DND-41 (cell line): ENCODE results near the gene SYT1.

Experiments
- EZH2 ChIP-seq: IDR thresholded peaks from 3 replicates; pipeline ENCODE4 v1.6.1; 2012; ENCODE audit warnings: borderline replicate concordance, low read depth, mild to moderate bottlenecking, moderate library complexity, low read length, inconsistent platforms; ENCODE audit not compliant: severe bottlenecking
- TF ChIP-seq, protein P1 (sequence below): IDR thresholded peaks from 2 replicates; pipeline ENCODE4 v1.5.1; 2012; ENCODE audit warnings: borderline replicate concordance, low read length, moderate library complexity, mild to moderate bottlenecking; ENCODE audit not compliant: poor library complexity, severe bottlenecking; ENCODE audit errors: extremely low read depth

DNA sequence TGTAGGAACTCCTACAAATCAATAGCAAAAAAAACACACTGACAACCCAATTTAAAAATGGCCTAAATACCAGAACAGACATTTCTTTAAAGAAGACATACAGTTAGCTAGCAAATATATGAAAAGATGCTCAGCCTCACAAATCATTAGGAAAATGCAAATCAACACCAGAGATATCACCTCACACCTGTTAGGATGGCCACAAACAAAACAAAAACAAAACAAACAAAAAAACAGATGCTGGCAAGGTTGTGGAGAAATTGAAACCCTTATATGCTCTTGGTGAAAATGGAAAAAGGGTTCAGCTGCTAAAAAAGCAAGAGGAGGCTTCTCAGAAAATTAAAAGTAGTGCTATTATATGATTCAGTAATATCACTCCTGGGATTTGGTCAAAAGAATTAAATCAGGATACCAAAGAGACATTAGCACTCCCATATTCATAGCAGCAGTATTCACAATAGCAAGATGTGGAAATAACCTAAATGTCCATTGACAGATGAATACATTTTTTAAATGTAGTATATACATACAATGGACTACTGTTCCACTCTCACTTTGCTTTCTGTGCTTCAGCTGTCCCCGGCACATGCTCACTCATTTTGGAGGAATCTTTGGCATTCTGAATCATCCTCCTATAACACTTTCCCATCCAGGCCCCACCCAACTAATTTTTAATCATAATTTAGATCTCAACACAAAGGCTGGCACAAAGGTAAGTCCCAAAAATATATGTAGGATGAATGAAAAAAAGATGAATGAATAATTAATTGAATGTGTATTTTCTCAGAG, 99.1 kb downstream of the SYT1 start:
- TF ChIP-seq, protein P1, sequence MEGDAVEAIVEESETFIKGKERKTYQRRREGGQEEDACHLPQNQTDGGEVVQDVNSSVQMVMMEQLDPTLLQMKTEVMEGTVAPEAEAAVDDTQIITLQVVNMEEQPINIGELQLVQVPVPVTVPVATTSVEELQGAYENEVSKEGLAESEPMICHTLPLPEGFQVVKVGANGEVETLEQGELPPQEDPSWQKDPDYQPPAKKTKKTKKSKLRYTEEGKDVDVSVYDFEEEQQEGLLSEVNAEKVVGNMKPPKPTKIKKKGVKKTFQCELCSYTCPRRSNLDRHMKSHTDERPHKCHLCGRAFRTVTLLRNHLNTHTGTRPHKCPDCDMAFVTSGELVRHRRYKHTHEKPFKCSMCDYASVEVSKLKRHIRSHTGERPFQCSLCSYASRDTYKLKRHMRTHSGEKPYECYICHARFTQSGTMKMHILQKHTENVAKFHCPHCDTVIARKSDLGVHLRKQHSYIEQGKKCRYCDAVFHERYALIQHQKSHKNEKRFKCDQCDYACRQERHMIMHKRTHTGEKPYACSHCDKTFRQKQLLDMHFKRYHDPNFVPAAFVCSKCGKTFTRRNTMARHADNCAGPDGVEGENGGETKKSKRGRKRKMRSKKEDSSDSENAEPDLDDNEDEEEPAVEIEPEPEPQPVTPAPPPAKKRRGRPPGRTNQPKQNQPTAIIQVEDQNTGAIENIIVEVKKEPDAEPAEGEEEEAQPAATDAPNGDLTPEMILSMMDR: no peak
- no peak for TF ChIP-seq EZH2
